ENCODE results near the gene CYP2U1.
"Not testable (repeated sequence)": the region's sequence is repeated elsewhere in the genome, so short reads cannot be mapped to it uniquely, and the experiment has no call there.

CYP2U1 gene

DNA sequence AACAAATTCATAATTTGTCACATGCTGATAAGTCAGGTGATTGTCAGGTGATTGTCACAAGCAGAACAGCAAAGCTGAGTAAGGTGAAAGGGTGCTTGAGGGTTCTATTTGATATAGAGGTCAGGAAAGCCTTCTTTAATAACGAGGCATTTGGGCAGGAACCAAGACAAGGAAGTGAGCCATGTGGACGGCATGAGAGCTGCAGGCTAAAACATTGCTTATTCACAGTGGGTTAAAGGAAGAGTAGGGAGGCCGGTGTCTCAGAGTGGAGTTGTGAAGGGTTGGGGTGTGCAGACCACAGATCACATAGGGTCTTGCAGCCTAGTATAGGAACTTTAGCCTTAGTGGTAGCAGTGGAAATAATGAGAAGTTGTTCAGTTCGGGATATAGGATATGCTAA lies 31.3 kb upstream of the CYP2U1 start:
- H3K36me3 Mint-ChIP-seq (ENCODE audit: low read depth): peaks cover 9% of the 10 kb centered on the region
- peak overlapping the region in 2 of 3 experiments; percentile 23 to 29 for H3K27ac Mint-ChIP-seq
- H3K27me3 Mint-ChIP-seq (ENCODE audit: low read depth): no peaks in the 10 kb centered on the region
- no peaks in the 10 kb centered on the region for H3K9me3 Mint-ChIP-seq
- TF ChIP-seq, protein P1, sequence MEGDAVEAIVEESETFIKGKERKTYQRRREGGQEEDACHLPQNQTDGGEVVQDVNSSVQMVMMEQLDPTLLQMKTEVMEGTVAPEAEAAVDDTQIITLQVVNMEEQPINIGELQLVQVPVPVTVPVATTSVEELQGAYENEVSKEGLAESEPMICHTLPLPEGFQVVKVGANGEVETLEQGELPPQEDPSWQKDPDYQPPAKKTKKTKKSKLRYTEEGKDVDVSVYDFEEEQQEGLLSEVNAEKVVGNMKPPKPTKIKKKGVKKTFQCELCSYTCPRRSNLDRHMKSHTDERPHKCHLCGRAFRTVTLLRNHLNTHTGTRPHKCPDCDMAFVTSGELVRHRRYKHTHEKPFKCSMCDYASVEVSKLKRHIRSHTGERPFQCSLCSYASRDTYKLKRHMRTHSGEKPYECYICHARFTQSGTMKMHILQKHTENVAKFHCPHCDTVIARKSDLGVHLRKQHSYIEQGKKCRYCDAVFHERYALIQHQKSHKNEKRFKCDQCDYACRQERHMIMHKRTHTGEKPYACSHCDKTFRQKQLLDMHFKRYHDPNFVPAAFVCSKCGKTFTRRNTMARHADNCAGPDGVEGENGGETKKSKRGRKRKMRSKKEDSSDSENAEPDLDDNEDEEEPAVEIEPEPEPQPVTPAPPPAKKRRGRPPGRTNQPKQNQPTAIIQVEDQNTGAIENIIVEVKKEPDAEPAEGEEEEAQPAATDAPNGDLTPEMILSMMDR (IDR thresholded peaks at IDR 0.05; ENCODE audit: unreplicated experiment in 3 of 3): no peak
- no peak overlapping the region for H3K4me3 Mint-ChIP-seq
- H3K4me1 Mint-ChIP-seq: peaks cover 13% of the 10 kb centered on the region

DNA sequence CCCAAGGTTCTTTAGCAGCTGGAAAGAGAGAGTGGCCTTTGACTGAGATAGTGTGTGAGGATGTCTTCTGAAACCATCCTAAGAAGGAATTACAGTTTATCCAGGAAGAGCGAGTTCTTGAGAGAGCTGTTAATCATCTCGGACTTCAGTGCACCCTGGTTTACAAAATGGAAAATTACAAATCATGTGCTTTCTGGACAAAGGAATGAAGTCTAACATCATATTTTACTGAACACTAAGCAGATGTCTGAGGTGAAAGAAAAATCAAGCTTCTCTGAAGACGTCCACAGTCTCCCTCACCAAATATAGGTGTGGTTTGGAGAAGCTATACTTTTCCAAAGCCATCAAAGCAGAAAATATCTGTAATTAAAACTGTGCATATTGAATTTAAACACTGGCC lies 30.8 kb upstream of the CYP2U1 start:
- Mint-ChIP-seq H3K4me1 (peaks cover 13% of the 10 kb centered on the region), H3K9me3 (no peaks in the 10 kb centered on the region), H3K27ac (peak overlapping the region; percentile 2 to 29 (median 23)), H3K27me3 (ENCODE audit: low read depth) (no peaks in the 10 kb centered on the region), H3K36me3 (ENCODE audit: low read depth) (peaks cover 9% of the 10 kb centered on the region), H3K4me3 (no peak overlapping the region)
- TF ChIP-seq, protein P1 (IDR thresholded peaks at IDR 0.05; ENCODE audit: unreplicated experiment in 3 of 3): no peak

DNA sequence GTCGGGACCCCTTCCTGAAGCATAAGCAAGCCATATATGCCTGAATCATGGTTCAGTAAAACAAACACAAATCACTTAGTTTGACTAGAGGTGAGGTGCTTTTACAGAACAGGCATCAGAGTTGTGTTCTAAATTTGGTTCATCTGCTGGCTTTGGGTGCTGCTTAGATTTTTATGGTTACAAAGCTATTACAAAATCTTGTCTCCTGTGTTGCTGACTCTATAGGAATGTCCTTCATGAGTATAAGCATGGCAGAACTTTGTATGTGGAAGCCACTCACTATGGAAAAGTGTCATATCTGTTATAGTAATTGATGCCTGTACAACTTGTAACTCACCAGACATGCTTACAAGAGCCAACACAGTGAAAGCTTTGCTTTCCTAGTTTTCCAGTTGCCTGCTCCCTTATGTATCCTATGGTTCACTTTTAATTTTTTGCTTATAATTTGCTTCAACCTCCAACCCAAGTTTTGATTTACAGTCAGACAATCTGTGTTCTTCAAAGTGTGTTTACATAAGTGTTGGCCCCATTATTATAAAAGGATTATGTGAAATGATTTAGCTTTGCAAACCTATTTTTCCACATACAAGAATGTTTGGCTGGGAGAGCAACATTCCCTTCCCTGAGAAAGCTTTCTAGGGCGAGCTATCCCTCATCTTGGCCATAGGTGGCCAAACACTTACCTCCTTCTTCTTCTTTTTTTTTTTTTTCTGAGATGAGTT lies 30.0 kb upstream of the CYP2U1 start:
- Mint-ChIP-seq H3K9me3 (no peaks in the 10 kb centered on the region), H3K36me3 (ENCODE audit: low read depth) (peaks cover 9% of the 10 kb centered on the region), H3K4me3 (no peak overlapping the region), H3K27me3 (ENCODE audit: low read depth) (no peaks in the 10 kb centered on the region), H3K27ac (peak overlapping the region in 1 of 3 experiments; percentile 2), H3K4me1 (peaks cover 12% of the 10 kb centered on the region)
- TF ChIP-seq, protein P1 (IDR thresholded peaks at IDR 0.05; ENCODE audit: unreplicated experiment in 3 of 3): peak in 1 of 3 experiments; percentile 18

DNA sequence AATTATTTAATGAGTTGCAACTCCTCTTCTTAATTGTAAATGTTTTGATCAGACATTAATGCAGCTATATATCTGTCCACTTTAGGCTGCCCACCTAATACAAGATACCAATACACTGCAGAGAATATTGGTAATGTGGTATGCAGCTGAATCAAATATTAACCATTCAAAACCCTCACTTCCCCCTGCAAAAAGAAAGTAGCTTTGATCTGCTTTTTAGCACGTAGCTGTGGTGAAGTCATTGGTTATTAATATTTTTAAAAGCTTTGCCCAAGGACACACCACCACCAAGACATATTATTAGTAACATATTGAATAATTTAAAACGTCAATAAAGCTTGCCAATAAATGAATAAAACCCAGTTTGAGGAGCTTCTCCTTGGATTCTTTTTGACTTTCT lies 28.6 kb upstream of the CYP2U1 start:
- H3K4me3 Mint-ChIP-seq: no peak overlapping the region
- no peaks in the 10 kb centered on the region for H3K27me3 Mint-ChIP-seq (ENCODE audit: low read depth)
- H3K4me1 Mint-ChIP-seq: peaks cover 6% of the 10 kb centered on the region
- H3K9me3 Mint-ChIP-seq: no peaks in the 10 kb centered on the region
- peaks cover 9% of the 10 kb centered on the region for H3K36me3 Mint-ChIP-seq (ENCODE audit: low read depth)
- TF ChIP-seq, protein P1 (IDR thresholded peaks at IDR 0.05; ENCODE audit: unreplicated experiment in 3 of 3): no peak
- H3K27ac Mint-ChIP-seq: no peak overlapping the region

DNA sequence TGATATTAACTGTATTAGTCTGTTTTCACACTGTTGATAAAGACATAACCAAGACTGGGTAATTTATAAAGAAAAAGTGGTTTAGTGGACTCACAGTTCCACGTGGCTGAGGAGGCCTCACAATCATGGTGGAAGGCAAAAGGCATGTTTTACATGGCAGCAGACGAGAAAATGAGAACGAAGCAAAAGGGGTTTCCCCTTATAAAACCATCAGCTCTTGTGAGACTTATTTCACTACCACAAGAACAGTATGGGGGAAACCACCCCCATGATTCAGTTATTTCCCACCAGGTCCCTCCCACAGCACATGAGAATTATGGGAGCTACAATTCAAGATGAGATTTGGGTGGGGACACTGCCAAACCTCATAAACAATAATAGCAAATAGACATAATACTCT lies 26.3 kb upstream of the CYP2U1 start:
- H3K4me1 Mint-ChIP-seq: not testable (repeated sequence)

DNA sequence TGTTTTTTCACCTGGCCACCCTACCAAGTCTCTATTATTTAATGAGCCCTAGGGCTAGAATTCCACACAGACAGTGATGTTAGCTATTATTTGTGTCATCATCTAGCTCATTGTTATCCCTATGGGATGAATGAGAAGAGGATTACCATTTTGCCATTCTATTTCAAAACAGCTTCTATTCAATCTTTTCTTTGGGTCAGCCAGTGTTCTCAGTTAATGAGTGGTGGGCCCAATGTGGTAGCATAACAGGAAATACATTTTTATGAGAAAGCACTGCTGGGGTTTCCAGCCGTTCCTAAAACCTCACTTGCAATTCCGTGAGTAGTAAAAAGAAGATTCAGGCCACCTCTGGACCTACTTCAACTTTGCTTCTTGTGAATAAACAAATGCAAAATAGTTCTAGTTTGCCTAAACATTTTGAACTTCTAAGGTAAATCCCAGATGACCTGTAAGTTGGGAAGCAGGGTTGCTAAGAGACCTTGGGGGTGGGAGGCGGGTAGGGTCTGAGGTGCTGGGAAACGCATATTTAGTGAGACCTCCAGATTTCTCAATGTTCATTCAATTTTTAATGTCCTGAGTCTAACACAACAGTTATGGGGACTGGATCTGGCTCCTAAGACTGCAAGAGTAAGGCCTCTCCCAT lies 24.8 kb upstream of the CYP2U1 start:
- Mint-ChIP-seq H3K36me3 (ENCODE audit: low read depth) (peaks cover 15% of the 10 kb centered on the region), H3K27me3 (ENCODE audit: low read depth) (no peaks in the 10 kb centered on the region), H3K4me3 (no peak overlapping the region), H3K9me3 (no peaks in the 10 kb centered on the region), H3K27ac (no peak overlapping the region), H3K4me1 (no peaks in the 10 kb centered on the region)
- TF ChIP-seq, protein P1 (IDR thresholded peaks at IDR 0.05; ENCODE audit: unreplicated experiment in 3 of 3): no peak

More for the DNA sequence above, 26.3 kb upstream of the CYP2U1 start:
- H3K4me3 Mint-ChIP-seq; H3K9me3 Mint-ChIP-seq; H3K27ac Mint-ChIP-seq; H3K27me3 Mint-ChIP-seq (ENCODE audit: low read depth): not testable (repeated sequence)
- H3K36me3 Mint-ChIP-seq (ENCODE audit: low read depth): peaks cover 15% of the 10 kb centered on the region
